Upper lobe of left lung (tissue), 4 donors: ENCODE measurements around the gene PRDM16.

Source experiments
- CTCF ChIP-seq, 6 experiments: fragments of 450-650 bp in 4 of 6; fragments of 200-600 bp in 2 of 6; sonication (generic) in 2 of 6; IDR thresholded peaks; one replicate each; pipeline ENCODE4 v1.5.1; 2016 to 2019; ENCODE audit warnings: antibody characterized with exemption in 6 of 6
- POLR2A ChIP-seq, 4 donors: fragments of 450-650 bp; IDR thresholded peaks; one replicate each; pipeline ENCODE4 v1.5.1; 2016 to 2017; ENCODE audit warnings: antibody characterized with exemption in 4 of 4, mild to moderate bottlenecking in 2 of 4
- POLR2AphosphoS5 ChIP-seq, 2 donors: sonication (generic); formaldehyde crosslinking; IDR thresholded peaks; one replicate each; pipeline ENCODE4 v1.5.1; 2017; ENCODE audit warnings: antibody characterized with exemption in 2 of 2

GRCh38 chr1:3149277-3149676 is 80.3 kb downstream of the PRDM16 start:
- no peak for TF ChIP-seq CTCF (IDR thresholded peaks at IDR 0.05)
- no peak for TF ChIP-seq POLR2A (IDR thresholded peaks at IDR 0.05)
- TF ChIP-seq POLR2AphosphoS5 (IDR thresholded peaks at IDR 0.05) = no peak
